SK-N-MC (cell line): ENCODE data around the gene GALNT13.

ENCODE experiments used
- DNase-seq: peaks from one replicate; pipeline ENCODE4 v3.0.0-alpha.2; 2011; ENCODE audit warnings: low read depth, low spot score
- H3K27ac ChIP-seq: fragments of 200-600 bp; sonication (generic); 2 replicates; pipeline ENCODE4 v1.5.1; 2016; ENCODE audit warnings: mixed run types
- H3K36me3 ChIP-seq: fragments of 200-600 bp; sonication (generic); 2 replicates; pipeline ENCODE4 v1.6.1; 2017; ENCODE audit warnings: antibody characterized with exemption, low read length, mixed read lengths; ENCODE audit not compliant: insufficient read depth
- H3K4me3 ChIP-seq: fragments of 200-600 bp; sonication (generic); 2 replicates; pipeline ENCODE4 v1.5.1; 2016
- H3K9ac ChIP-seq: fragments of 200-600 bp; sonication (generic); 2 replicates; pipeline ENCODE4 v1.8.0; 2017; ENCODE audit warnings: mixed run types, mixed read lengths; ENCODE audit not compliant: insufficient read length
- H3K9me3 ChIP-seq: fragments of 200-600 bp; sonication (generic); 2 replicates; pipeline ENCODE4 v1.6.1; 2017; ENCODE audit warnings: low read depth, mild to moderate bottlenecking, antibody characterized with exemption, low read length, moderate library complexity, mixed read lengths
- EZH2 ChIP-seq: fragments of 200-600 bp; sonication (generic); IDR thresholded peaks from one replicate; pipeline ENCODE4 v1.6.1; 2017; ENCODE audit warnings: antibody characterized with exemption
- FOXP2 ChIP-seq: optimal IDR thresholded peaks from 2 replicates; pipeline ENCODE3; 2011; ENCODE audit warnings: mild to moderate bottlenecking, moderate library complexity; ENCODE audit not compliant: insufficient read depth; ENCODE audit errors: extremely low read length, control extremely low read depth
- POLR2AphosphoS5 ChIP-seq: IDR thresholded peaks from 2 replicates; pipeline ENCODE4 v1.6.1; 2012; ENCODE audit warnings: mild to moderate bottlenecking, low read depth, low read length, borderline replicate concordance

The GALNT13 gene

GRCh38 chr2:153871231-153872221 is at the start of gene GALNT13:
Gene GALNT13, plus strand, starts transcription at chr2:153871922.
- Histone ChIP-seq H3K9me3 (no peaks in the 10 kb centered on the region), H3K4me3 (peak within 1 kb of the TSS; percentile 54), H3K27ac (no peak within 1 kb of the TSS), H3K9ac (no peak within 1 kb of the TSS), H3K36me3 (no peaks in the 10 kb centered on the region)
- TF ChIP-seq FOXP2 (no peak), EZH2 (no peak), POLR2AphosphoS5 (no peak)
- DNase-seq: no peak

GRCh38 chr2:153823880-153824279 is 47.8 kb upstream of the GALNT13 start:
- TF ChIP-seq FOXP2 (no peak), EZH2 (no peak), POLR2AphosphoS5 (no peak)
- H3K9ac ChIP-seq: no peak overlapping the region
- no peak overlapping the region for H3K27ac ChIP-seq
- no peak for DNase-seq
- H3K36me3 ChIP-seq: no peaks in the 10 kb centered on the region
- no peaks in the 10 kb centered on the region for H3K9me3 ChIP-seq
- H3K4me3 ChIP-seq: no peak overlapping the region

GRCh38 chr2:153828335-153828734 is 43.4 kb upstream of the GALNT13 start:
- H3K4me3 ChIP-seq: no peak overlapping the region
- TF ChIP-seq POLR2AphosphoS5: no peak
- TF ChIP-seq EZH2: no peak
- no peak for TF ChIP-seq FOXP2
- no peak overlapping the region for H3K9ac ChIP-seq
- H3K27ac ChIP-seq: no peak overlapping the region
- no peaks in the 10 kb centered on the region for H3K9me3 ChIP-seq
- DNase-seq: no peak
- no peaks in the 10 kb centered on the region for H3K36me3 ChIP-seq

- H3K36me3 ChIP-seq: no peaks in the 10 kb centered on the region
- H3K9me3 ChIP-seq: no peaks in the 10 kb centered on the region
- no peak overlapping the region for H3K4me3 ChIP-seq
- H3K27ac ChIP-seq: no peak overlapping the region
- no peak for TF ChIP-seq EZH2
- TF ChIP-seq POLR2AphosphoS5: no peak
- DNase-seq: no peak
- H3K9ac ChIP-seq: no peak overlapping the region
Measured at GRCh38 chr2:153834662-153835061, 37.1 kb upstream of the GALNT13 start.

GRCh38 chr2:153858250-153858649 is 13.5 kb upstream of the GALNT13 start:
- Histone ChIP-seq H3K4me3 (no peak overlapping the region), H3K36me3 (no peaks in the 10 kb centered on the region), H3K27ac (no peak overlapping the region), H3K9ac (no peak overlapping the region), H3K9me3 (no peaks in the 10 kb centered on the region)
- no peak for TF ChIP-seq EZH2
- TF ChIP-seq FOXP2: no peak
- TF ChIP-seq POLR2AphosphoS5: no peak
- DNase-seq: no peak

GRCh38 chr2:153864022-153864421 is 7.7 kb upstream of the GALNT13 start:
- Histone ChIP-seq H3K9ac (no peak overlapping the region), H3K36me3 (no peaks in the 10 kb centered on the region), H3K27ac (no peak overlapping the region), H3K9me3 (no peaks in the 10 kb centered on the region), H3K4me3 (no peak overlapping the region)
- DNase-seq: no peak
- no peak for TF ChIP-seq EZH2
- no peak for TF ChIP-seq FOXP2
- TF ChIP-seq POLR2AphosphoS5: no peak

- no peak overlapping the region for H3K4me3 ChIP-seq
- no peak overlapping the region for H3K27ac ChIP-seq
- TF ChIP-seq FOXP2 (no peak), POLR2AphosphoS5 (no peak)
- no peak overlapping the region for H3K9ac ChIP-seq
- no peaks in the 10 kb centered on the region for H3K9me3 ChIP-seq
- no peaks in the 10 kb centered on the region for H3K36me3 ChIP-seq
- no peak for DNase-seq
Measured at GRCh38 chr2:153866595-153866994, 5.1 kb upstream of the GALNT13 start.

- Histone ChIP-seq H3K36me3 (no peaks in the 10 kb centered on the region), H3K27ac (no peak overlapping the region), H3K9me3 (no peaks in the 10 kb centered on the region), H3K4me3 (no peak overlapping the region), H3K9ac (no peak overlapping the region)
- no peak for DNase-seq
- TF ChIP-seq FOXP2 (no peak), EZH2 (no peak), POLR2AphosphoS5 (no peak)
Measured at GRCh38 chr2:153870308-153870707, 1.4 kb upstream of the GALNT13 start.

- H3K4me3 ChIP-seq: no peak overlapping the region
- DNase-seq: no peak
- no peak overlapping the region for H3K27ac ChIP-seq
- TF ChIP-seq EZH2 (no peak), FOXP2 (no peak), POLR2AphosphoS5 (no peak)
- H3K36me3 ChIP-seq: no peaks in the 10 kb centered on the region
- H3K9ac ChIP-seq: no peak overlapping the region
- no peaks in the 10 kb centered on the region for H3K9me3 ChIP-seq
Measured at GRCh38 chr2:153872311-153873051, 759 bp downstream of the GALNT13 start.
